Body of pancreas (tissue), 4 donors: ENCODE data around the gene RBM38. TPM values are rescaled to one million over a fixed set of nuclear protein-coding genes. Genes with fewer than 3 reads are reported as not detected.

Experiments used
- ATAC-seq: fragments of 150-250 bp; one replicate; pipeline ENCODE4 v1.9.1; 2016
- DNase-seq, 4 donors: peaks; one replicate each; pipeline ENCODE4 v3.0.0-alpha.2; 2019
- H3K27ac ChIP-seq, 4 donors: fragments of 200-600 bp; sonication (generic); 1 replicate in 3 of 4; 2 replicates in 1 of 4; pipeline versions ENCODE4 v1.5.1 to v1.6.1; 2016 to 2019; ENCODE audit warnings: mild to moderate bottlenecking in 1 of 4, mixed read lengths in 1 of 4, moderate library complexity in 1 of 4
- H3K27me3 ChIP-seq, 2 donors: fragments of 200-600 bp; sonication (generic); one replicate each; pipeline ENCODE4 v1.6.0; 2016; ENCODE audit warnings: mild to moderate bottlenecking in 1 of 2
- H3K36me3 ChIP-seq, 2 donors: fragments of 200-600 bp; sonication (generic); replicated peaks in 1 of 2; 2 replicates each; pipeline ENCODE4 v1.5.1; 2016; ENCODE audit warnings: low read depth in 2 of 2; ENCODE audit not compliant: insufficient read depth in 1 of 2
- H3K4me1 ChIP-seq: fragments of 200-600 bp; sonication (generic); one replicate; pipeline ENCODE4 v1.6.0; 2016
- H3K4me3 ChIP-seq, 2 donors: fragments of 200-600 bp; sonication (generic); 1 replicate in 1 of 2; 2 replicates in 1 of 2; pipeline ENCODE4 v1.5.1; 2016 to 2019
- H3K9me3 ChIP-seq, 3 donors: fragments of 200-600 bp; sonication (generic); 1 replicate in 2 of 3; 2 replicates in 1 of 3; pipeline ENCODE4 v1.5.1; 2016
- POLR2A ChIP-seq, 3 donors: fragments of 450-650 bp; IDR thresholded peaks; one replicate each; pipeline ENCODE4 v1.6.1; 2016; ENCODE audit warnings: antibody characterized with exemption in 3 of 3, mild to moderate bottlenecking in 2 of 3
- WGBS, 2 donors: methylation state at CpG; one replicate each; pipeline ENCODE4 v1.1.5; 2017; 5-methylcytosine and 5-hydroxymethylcytosine counted together
- intact Hi-C: fragments of 100-400 bp; cut with DNase I; formaldehyde crosslinking; loops from one replicate; pipeline ENCODE4 v1.15.1; 2023
- total RNA-seq, 2 donors: library from RNA; depleted of rRNA; stranded (reverse); fragments of >200 nt; gene quantifications; one replicate each; pipeline ENCODE4 v1.1.0, GENCODE V29; 2016
- TF ChIP-seq, protein P1 (sequence below), 7 experiments: fragments of 450-650 bp in 4 of 7; fragments of 200-600 bp in 3 of 7; sonication (generic) in 3 of 7; IDR thresholded peaks; one replicate each; pipeline ENCODE4 v1.5.1; 2016 to 2019; ENCODE audit warnings: antibody characterized with exemption in 7 of 7

RBM38 gene
- total RNA-seq, 2 donors from 2014 or later: 5.6 to 12.7 TPM

DNA sequence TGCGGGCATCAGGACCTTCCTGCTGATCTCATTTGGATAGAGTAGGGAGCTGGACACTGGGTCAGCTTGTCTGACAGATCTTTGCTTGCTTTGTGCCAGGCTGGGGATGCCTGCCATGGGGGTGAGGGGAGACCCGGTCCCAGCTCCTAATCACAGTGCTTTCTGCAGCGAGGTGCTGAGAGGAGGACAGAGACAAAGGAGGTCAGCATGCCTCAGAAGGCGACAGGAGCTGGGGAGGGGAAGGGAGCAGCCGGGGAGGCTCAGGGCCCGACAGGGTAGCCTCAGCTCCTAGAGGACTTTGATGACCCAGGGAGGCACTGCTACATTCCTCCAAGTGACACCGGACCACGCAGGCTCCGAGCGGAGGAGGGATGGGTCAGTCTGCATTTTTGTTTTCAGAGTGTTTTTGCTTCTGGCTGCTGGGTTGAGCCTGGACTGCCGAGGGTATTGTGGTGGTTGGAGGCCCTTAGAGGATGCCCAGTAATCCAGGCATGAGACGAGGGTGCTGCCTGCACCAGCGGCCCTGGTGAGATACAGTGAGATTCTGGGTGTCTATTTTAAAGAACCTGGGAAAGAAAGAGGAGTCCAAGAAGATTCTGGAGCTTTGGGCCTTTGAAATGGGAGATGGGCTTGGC is 7.8 kb downstream of the RBM38 start:
- no peak for ATAC-seq
- 81 to 86% methylated on average over 10 to 13 of the region's 13 CpGs for WGBS, 2 donors
- no peak for DNase-seq
- Histone ChIP-seq H3K36me3 (no peaks in the 10 kb centered on the region), H3K4me3 (no peak overlapping the region), H3K4me1 (peaks cover 11% of the 10 kb centered on the region), H3K27me3 (no peaks in the 10 kb centered on the region), H3K27ac (peak overlapping the region in 2 of 4 donors; percentile 0 to 16), H3K9me3 (no peaks in the 10 kb centered on the region)
- intact Hi-C loops: no loop called here
- no peak for TF ChIP-seq POLR2A (IDR thresholded peaks at IDR 0.05)
- TF ChIP-seq, protein P1, sequence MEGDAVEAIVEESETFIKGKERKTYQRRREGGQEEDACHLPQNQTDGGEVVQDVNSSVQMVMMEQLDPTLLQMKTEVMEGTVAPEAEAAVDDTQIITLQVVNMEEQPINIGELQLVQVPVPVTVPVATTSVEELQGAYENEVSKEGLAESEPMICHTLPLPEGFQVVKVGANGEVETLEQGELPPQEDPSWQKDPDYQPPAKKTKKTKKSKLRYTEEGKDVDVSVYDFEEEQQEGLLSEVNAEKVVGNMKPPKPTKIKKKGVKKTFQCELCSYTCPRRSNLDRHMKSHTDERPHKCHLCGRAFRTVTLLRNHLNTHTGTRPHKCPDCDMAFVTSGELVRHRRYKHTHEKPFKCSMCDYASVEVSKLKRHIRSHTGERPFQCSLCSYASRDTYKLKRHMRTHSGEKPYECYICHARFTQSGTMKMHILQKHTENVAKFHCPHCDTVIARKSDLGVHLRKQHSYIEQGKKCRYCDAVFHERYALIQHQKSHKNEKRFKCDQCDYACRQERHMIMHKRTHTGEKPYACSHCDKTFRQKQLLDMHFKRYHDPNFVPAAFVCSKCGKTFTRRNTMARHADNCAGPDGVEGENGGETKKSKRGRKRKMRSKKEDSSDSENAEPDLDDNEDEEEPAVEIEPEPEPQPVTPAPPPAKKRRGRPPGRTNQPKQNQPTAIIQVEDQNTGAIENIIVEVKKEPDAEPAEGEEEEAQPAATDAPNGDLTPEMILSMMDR (IDR thresholded peaks at IDR 0.05): no peak

DNA sequence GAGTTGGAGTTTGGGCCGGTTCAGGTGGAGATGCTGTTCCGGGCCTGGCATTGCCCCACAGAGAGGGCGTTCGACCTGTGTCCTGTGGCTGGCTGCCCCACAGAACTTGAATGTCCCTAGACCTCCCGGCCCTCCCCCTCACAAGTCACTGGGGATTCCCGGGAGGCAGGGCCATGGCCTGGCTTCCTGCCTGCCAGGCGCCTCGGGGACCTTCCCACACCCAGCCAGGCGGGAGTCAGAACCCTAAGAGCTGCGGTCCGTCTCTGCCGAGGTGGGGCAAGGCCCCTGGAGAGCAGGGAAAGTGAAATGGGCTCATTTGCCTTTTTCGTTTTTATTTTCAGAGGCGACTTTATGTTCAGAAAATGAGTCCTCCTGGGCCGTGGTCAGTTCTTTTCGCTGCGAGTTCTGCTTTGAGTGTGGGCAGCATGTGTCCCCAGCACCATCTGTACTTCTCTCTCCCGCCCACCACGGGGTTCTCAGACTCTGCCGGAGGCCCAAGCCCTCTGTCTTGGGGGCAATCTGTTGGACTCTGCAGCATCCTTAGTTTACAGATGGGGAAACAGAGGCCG is 8.5 kb downstream of the RBM38 start:
- Histone ChIP-seq H3K36me3 (no peaks in the 10 kb centered on the region), H3K27me3 (no peaks in the 10 kb centered on the region), H3K9me3 (no peaks in the 10 kb centered on the region), H3K4me1 (peaks cover 11% of the 10 kb centered on the region), H3K4me3 (no peak overlapping the region), H3K27ac (peak overlapping the region in 1 of 4 donors; percentile 0)
- intact Hi-C loops: no loop called here
- no peak for TF ChIP-seq POLR2A (IDR thresholded peaks at IDR 0.05)
- TF ChIP-seq, protein P1 (IDR thresholded peaks at IDR 0.05): no peak
- peak in 3 of 4 donors; percentile 37 to 53 (median 41) for DNase-seq
- WGBS, 2 donors: 68 to 73% methylated on average over 17 to 21 of the region's 21 CpGs
- peak; percentile 50 for ATAC-seq

DNA sequence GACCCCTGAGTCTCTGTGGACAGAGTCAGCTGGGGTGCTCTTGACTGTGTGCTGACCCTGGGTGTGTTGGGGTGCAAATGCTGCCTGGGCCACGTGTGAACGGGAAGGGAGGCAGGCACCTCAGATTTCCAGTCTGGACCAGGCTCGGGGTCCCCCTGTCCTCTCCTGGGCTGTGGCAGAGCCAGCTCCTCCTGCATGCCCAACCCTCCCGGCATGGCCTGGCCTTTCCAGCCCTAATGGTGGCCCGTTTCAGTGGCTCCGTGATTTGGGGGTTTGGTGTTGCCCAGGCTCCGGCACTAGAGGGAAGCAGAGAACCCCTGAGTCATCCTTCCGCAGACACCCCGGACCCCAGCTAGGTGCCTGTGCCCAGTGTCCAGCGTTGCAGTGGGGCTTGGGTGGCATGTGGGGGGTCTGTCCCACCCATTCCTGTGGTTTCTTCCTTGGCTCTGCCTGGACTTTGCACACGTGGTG is 9.1 kb downstream of the RBM38 start:
- 81 to 93% methylated on average over 6 to 11 of the region's 11 CpGs for WGBS, 2 donors
- intact Hi-C loops: no loop called here
- ATAC-seq (no peak), DNase-seq (no peak)
- Histone ChIP-seq H3K4me3 (no peak overlapping the region), H3K4me1 (peaks cover 11% of the 10 kb centered on the region), H3K36me3 (no peaks in the 10 kb centered on the region), H3K27ac (no peak overlapping the region), H3K27me3 (no peaks in the 10 kb centered on the region), H3K9me3 (no peaks in the 10 kb centered on the region)
- no peak for TF ChIP-seq POLR2A (IDR thresholded peaks at IDR 0.05)
- TF ChIP-seq, protein P1 (IDR thresholded peaks at IDR 0.05): no peak

DNA sequence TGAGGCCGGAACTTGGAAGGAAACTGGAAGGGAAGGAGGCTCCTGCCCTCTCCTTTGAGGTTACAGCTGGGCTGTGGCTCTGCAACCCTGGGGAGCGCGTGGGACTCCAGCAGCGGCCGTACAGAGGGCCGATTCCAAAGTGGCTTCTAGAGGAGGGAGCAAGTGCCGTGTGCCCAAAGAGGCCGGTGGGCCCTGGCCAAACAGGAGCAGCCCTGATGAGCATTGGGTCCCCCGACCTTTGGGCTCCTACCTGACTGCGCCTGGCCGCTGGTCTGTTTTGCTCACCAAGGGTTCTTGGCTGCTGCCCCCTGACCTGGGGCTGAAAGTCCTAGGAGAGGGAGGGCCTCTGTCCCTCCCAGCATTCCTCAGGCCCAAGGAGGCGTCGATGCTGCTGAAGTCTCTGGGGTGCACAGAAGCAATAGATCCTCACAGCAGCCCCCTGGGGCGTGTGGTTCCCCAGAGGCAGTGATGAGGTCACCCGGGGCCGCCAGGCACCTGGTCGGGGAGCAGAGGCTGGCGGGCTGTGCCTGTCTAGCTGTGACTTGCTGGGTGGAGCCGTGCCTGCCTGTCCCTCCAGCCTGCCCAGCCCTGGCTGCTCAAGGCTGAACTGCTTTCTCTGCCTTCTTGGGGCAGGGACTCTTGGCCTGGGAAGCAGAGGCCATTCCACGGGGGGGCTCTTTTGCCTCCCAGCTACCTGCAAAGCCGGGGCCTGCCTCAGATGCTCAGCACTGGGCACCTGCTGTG is 9.8 kb downstream of the RBM38 start:
- H3K4me1 ChIP-seq: peaks cover 6% of the 10 kb centered on the region
- WGBS, 2 donors: 92 to 93% methylated on average over 11 to 21 of the region's 21 CpGs
- no peak for TF ChIP-seq POLR2A (IDR thresholded peaks at IDR 0.05)
- TF ChIP-seq, protein P1 (IDR thresholded peaks at IDR 0.05): no peak
- no peak overlapping the region for H3K4me3 ChIP-seq
- H3K36me3 ChIP-seq: no peaks in the 10 kb centered on the region
- H3K9me3 ChIP-seq: no peaks in the 10 kb centered on the region
- DNase-seq: no peak
- intact Hi-C loops: no loop called here
- no peaks in the 10 kb centered on the region for H3K27me3 ChIP-seq
- no peak overlapping the region for H3K27ac ChIP-seq
- ATAC-seq: no peak
